ENCODE results near the gene ADORA2B.

Gene ADORA2B

GRCh38 chr17:15970500-15970899 lies 25.6 kb downstream of the ADORA2B start:
- H3K4me1 ChIP-seq (ENCODE audit: control insufficient read depth, low read length) = no peaks in the 10 kb centered on the region
- peaks cover 9% of the 10 kb centered on the region for H3K27me3 ChIP-seq (ENCODE audit: control insufficient read depth, low read length)
- H3K9me3 ChIP-seq (ENCODE audit: control insufficient read depth, insufficient read depth, low read length) = no peaks in the 10 kb centered on the region
- H4K20me1 ChIP-seq (ENCODE audit: control insufficient read depth, insufficient read depth, low read depth, low read length) = no peaks in the 10 kb centered on the region
- H3K4me2 ChIP-seq (ENCODE audit: low read length) = no peak overlapping the region
- no peaks in the 10 kb centered on the region for H3F3A ChIP-seq (ENCODE audit: control insufficient read depth, insufficient read depth)
- no peaks in the 10 kb centered on the region for H3K9me2 ChIP-seq (replicated peaks; ENCODE audit: control insufficient read depth, low read length)
- TF ChIP-seq EZH2phosphoT487 (IDR thresholded peaks at IDR 0.05; ENCODE audit: borderline replicate concordance, low read length) (no peak), CTCF (IDR thresholded peaks at IDR 0.05; ENCODE audit: low read depth, low read length, poor library complexity, severe bottlenecking) (no peak)
- no peak overlapping the region for H3K4me3 ChIP-seq (ENCODE audit: low read length)
- H3K79me2 ChIP-seq (ENCODE audit: control insufficient read depth, low read length) = no peaks in the 10 kb centered on the region
- no peaks in the 10 kb centered on the region for H3K36me3 ChIP-seq (ENCODE audit: control insufficient read depth, low read length)
- no peak overlapping the region for H3K27ac ChIP-seq (ENCODE audit: low read depth, low read length)

DNA sequence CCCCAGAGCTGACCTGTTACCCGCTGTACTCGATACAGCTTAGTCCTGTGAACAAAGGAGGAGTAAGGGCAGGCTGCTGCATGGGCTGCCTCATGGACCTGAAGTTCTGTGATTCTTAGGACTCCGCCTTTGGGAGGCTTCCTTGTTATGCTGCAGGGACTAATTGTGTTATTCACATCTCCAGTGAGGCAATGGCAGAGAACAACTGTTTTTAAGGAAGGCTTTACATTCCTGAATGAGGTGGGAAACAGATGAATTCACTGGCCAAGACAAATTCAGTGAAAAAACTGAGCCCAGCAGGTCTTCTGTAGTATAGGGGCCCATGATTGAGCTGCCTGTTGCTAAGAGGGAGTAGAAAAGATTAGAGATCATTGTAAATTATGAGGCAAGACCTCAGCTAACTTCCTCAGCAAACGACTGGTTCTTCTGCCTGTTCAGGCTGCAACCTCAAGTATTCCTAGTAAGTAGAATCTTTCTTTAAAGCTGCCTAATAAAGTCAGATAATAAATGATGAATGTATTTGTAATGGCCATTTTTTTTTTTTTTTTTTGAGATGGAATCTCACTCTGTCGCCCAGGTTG lies 26.3 kb downstream of the ADORA2B start:
- Histone ChIP-seq H3K4me1 (ENCODE audit: control insufficient read depth, low read length) (no peaks in the 10 kb centered on the region), H3K36me3 (ENCODE audit: control insufficient read depth, low read length) (no peaks in the 10 kb centered on the region), H3K4me2 (ENCODE audit: low read length) (no peak overlapping the region), H3K79me2 (ENCODE audit: control insufficient read depth, low read length) (no peaks in the 10 kb centered on the region), H3K9me2 (replicated peaks; ENCODE audit: control insufficient read depth, low read length) (no peaks in the 10 kb centered on the region), H3K27me3 (ENCODE audit: control insufficient read depth, low read length) (peaks cover 3% of the 10 kb centered on the region), H3K4me3 (ENCODE audit: low read length) (no peak overlapping the region), H3K27ac (ENCODE audit: low read depth, low read length) (no peak overlapping the region), H4K20me1 (ENCODE audit: control insufficient read depth, insufficient read depth, low read depth, low read length) (no peaks in the 10 kb centered on the region), H3K9me3 (ENCODE audit: control insufficient read depth, insufficient read depth, low read length) (no peaks in the 10 kb centered on the region), H3F3A (ENCODE audit: control insufficient read depth, insufficient read depth) (no peaks in the 10 kb centered on the region)
- TF ChIP-seq CTCF (IDR thresholded peaks at IDR 0.05; ENCODE audit: low read depth, low read length, poor library complexity, severe bottlenecking) (no peak), EZH2phosphoT487 (IDR thresholded peaks at IDR 0.05; ENCODE audit: borderline replicate concordance, low read length) (no peak)

DNA sequence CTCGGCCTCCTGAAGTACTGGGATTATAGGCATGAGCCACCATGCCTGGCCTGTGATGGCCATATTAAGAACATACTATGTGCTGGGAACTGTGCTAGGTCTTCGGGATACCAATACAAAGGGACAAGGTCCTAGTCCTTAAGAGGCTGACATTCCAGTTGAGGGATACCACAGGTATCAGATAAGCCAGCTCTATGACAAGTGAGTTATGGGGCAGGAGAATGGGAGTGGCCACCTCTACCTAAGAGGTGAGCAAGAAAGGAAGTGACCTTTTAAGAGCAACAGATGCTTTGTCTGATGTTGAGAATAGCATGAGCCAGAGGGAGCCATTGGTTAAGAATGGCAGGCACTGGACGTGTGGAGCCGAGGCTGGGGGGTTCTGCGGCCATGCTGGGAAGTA lies 27.0 kb downstream of the ADORA2B start:
- Histone ChIP-seq H4K20me1 (ENCODE audit: control insufficient read depth, insufficient read depth, low read depth, low read length) (no peaks in the 10 kb centered on the region), H3K9me3 (ENCODE audit: control insufficient read depth, insufficient read depth, low read length) (no peaks in the 10 kb centered on the region), H3F3A (ENCODE audit: control insufficient read depth, insufficient read depth) (no peaks in the 10 kb centered on the region), H3K4me2 (ENCODE audit: low read length) (no peak overlapping the region), H3K4me3 (ENCODE audit: low read length) (no peak overlapping the region), H3K27me3 (ENCODE audit: control insufficient read depth, low read length) (no peaks in the 10 kb centered on the region), H3K36me3 (ENCODE audit: control insufficient read depth, low read length) (peaks cover 4% of the 10 kb centered on the region), H3K27ac (ENCODE audit: low read depth, low read length) (no peak overlapping the region), H3K79me2 (ENCODE audit: control insufficient read depth, low read length) (no peaks in the 10 kb centered on the region), H3K4me1 (ENCODE audit: control insufficient read depth, low read length) (no peaks in the 10 kb centered on the region), H3K9me2 (replicated peaks; ENCODE audit: control insufficient read depth, low read length) (no peaks in the 10 kb centered on the region)
- TF ChIP-seq CTCF (IDR thresholded peaks at IDR 0.05; ENCODE audit: low read depth, low read length, poor library complexity, severe bottlenecking) (no peak), EZH2phosphoT487 (IDR thresholded peaks at IDR 0.05; ENCODE audit: borderline replicate concordance, low read length) (no peak)
